Vagina (tissue), 2 donors: Measurements from ENCODE around the gene GSTM5. TPM values are rescaled to one million over a fixed set of nuclear protein-coding genes. Genes with fewer than 3 reads are reported as not detected.

ENCODE experiments used
- DNase-seq, 2 donors: peaks; one replicate each; pipeline ENCODE4 v3.0.0-alpha.2; 2017; ENCODE audit errors: extremely low spot score in 2 of 2
- H3K27ac ChIP-seq: fragments of 200-600 bp; sonication (generic); one replicate; pipeline ENCODE4 v1.5.1; 2019
- H3K27me3 ChIP-seq: fragments of 200-600 bp; sonication (generic); one replicate; pipeline ENCODE4 v1.5.1; 2019
- H3K36me3 ChIP-seq, 2 donors: fragments of 200-600 bp; sonication (generic); one replicate each; pipeline ENCODE4 v1.5.1; 2017 to 2019
- H3K4me1 ChIP-seq: fragments of 200-600 bp; sonication (generic); one replicate; pipeline ENCODE4 v1.5.1; 2019
- H3K4me3 ChIP-seq, 2 donors: fragments of 200-600 bp; sonication (generic); 1 replicate in 1 of 2; 2 replicates in 1 of 2; pipeline ENCODE4 v1.5.1; 2016 to 2019
- H3K9me3 ChIP-seq: fragments of 200-600 bp; sonication (generic); one replicate; pipeline ENCODE4 v1.5.1; 2019
- POLR2A ChIP-seq, 2 donors: fragments of 450-650 bp; IDR thresholded peaks; one replicate each; pipeline ENCODE4 v1.6.1; 2017; ENCODE audit warnings: antibody characterized with exemption in 2 of 2, mild to moderate bottlenecking in 2 of 2, moderate library complexity in 2 of 2
- POLR2AphosphoS5 ChIP-seq, 2 donors: sonication (generic); formaldehyde crosslinking; IDR thresholded peaks; one replicate each; pipeline ENCODE4 v1.9.0; 2017; ENCODE audit warnings: antibody characterized with exemption in 2 of 2, mild to moderate bottlenecking in 2 of 2, low read depth in 1 of 2; ENCODE audit not compliant: insufficient read depth in 1 of 2
- intact Hi-C: fragments of 100-400 bp; cut with DNase I; formaldehyde crosslinking; loops from one replicate; pipeline ENCODE4 v1.15.1; 2023
- total RNA-seq: library from RNA; depleted of rRNA; stranded (reverse); fragments of >200 nt; gene quantifications from one replicate; pipeline ENCODE4 v1.2.3, GENCODE V29; 2016
- TF ChIP-seq, protein P1 (sequence below), 3 experiments: fragments of 450-650 bp in 2 of 3; fragments of 200-600 bp in 1 of 3; sonication (generic) in 1 of 3; IDR thresholded peaks; one replicate each; pipeline ENCODE4 v1.5.1; 2017 to 2019; ENCODE audit warnings: antibody characterized with exemption in 3 of 3, mild to moderate bottlenecking in 2 of 3, moderate library complexity in 2 of 3

GSTM5 gene
- total RNA-seq, 1 donor from 2014 or later = 21.1 TPM

DNA sequence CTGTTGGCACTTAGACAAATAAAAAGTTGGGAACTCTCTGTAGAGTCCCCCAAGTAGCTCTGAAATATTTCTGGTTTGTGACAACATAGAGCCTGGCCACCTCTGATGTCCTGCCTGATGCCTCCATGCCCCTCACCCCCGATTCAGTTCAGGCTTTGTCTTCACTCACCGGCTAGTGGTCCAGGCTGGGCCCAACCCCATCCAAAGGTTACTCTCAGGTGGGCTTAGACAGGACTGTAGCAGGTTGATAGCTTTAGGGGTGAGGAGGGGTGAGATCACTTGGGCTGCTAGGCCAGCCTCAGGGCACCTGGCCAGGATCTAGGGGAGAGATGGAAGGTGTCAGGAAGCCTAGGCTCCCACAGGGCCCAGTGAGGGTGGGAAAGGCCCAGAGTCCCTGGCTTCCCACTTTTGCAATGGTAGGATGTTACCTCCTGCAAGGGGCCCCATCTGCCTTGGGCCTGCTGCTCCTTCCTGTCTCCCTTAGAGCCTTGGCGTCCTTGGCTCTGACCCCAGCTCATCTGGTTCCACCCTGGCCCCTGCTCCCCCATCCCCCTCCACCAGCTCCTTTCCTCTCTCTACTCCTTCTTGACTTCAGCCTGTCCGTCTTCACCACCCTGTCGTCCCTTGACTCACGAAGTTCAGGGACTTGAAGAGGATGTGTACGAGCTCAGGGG, 44.9 kb downstream of the GSTM5 start:
- Histone ChIP-seq H3K4me3 (no peak overlapping the region), H3K27me3 (no peaks in the 10 kb centered on the region), H3K27ac (no peak overlapping the region), H3K9me3 (no peaks in the 10 kb centered on the region), H3K4me1 (no peaks in the 10 kb centered on the region), H3K36me3 (no peaks in the 10 kb centered on the region)
- intact Hi-C loops = no loop called here
- no peak for TF ChIP-seq POLR2AphosphoS5 (IDR thresholded peaks at IDR 0.05; ENCODE audit: insufficient read depth in 1 of 2, low read depth in 1 of 2)
- no peak for TF ChIP-seq POLR2A (IDR thresholded peaks at IDR 0.05)
- TF ChIP-seq, protein P1, sequence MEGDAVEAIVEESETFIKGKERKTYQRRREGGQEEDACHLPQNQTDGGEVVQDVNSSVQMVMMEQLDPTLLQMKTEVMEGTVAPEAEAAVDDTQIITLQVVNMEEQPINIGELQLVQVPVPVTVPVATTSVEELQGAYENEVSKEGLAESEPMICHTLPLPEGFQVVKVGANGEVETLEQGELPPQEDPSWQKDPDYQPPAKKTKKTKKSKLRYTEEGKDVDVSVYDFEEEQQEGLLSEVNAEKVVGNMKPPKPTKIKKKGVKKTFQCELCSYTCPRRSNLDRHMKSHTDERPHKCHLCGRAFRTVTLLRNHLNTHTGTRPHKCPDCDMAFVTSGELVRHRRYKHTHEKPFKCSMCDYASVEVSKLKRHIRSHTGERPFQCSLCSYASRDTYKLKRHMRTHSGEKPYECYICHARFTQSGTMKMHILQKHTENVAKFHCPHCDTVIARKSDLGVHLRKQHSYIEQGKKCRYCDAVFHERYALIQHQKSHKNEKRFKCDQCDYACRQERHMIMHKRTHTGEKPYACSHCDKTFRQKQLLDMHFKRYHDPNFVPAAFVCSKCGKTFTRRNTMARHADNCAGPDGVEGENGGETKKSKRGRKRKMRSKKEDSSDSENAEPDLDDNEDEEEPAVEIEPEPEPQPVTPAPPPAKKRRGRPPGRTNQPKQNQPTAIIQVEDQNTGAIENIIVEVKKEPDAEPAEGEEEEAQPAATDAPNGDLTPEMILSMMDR (IDR thresholded peaks at IDR 0.05) = no peak
- DNase-seq = no peak

DNA sequence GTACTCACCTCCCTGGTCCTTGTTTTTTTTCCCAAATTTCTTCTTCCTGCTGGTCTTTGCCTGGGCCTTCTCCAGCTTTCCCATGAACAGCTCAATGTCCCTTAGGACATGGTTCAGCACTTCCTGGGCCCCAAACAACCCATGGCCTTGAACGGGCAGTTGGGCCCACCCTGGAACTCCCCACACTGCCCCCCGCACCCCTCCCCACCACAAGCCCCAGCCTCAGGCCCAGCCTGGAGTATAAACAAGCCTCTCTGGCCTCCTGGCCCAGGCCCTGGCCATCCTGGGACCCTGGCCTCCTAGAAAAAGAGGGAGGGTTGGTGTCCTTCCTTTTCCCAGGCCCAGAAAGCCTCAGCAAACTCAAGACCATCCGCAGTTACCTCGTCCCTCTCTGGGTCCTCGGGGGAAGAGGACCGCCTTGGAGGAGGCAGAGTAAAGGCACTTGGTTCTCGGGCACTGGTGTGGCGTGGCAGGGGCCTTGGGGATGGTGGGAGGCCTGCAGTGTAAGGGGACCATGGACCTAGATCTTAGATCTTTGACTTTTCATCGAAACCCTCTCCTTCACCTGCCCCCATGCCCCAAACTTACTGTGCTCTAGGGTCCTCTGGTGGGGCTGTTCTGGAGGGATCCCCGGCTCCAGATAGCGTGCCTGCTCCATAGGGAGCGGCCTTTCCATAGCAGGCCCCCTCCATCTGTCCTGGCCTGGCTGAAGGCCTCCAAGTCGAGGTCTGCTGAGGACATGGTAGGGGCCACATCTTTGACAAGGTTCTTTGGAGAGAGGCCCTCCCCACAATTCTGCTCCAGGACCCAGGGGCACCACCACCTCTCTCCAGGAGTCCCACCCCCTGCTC, 46.1 kb downstream of the GSTM5 start:
- Histone ChIP-seq H3K27me3 (no peaks in the 10 kb centered on the region), H3K27ac (no peak overlapping the region), H3K4me3 (no peak overlapping the region), H3K4me1 (peaks cover 3% of the 10 kb centered on the region), H3K9me3 (no peaks in the 10 kb centered on the region), H3K36me3 (no peaks in the 10 kb centered on the region)
- TF ChIP-seq POLR2A (IDR thresholded peaks at IDR 0.05) (no peak), POLR2AphosphoS5 (IDR thresholded peaks at IDR 0.05; ENCODE audit: insufficient read depth in 1 of 2, low read depth in 1 of 2) (no peak)
- TF ChIP-seq, protein P1 (IDR thresholded peaks at IDR 0.05) = no peak
- no peak for DNase-seq
- intact Hi-C loops = no loop called here

DNA sequence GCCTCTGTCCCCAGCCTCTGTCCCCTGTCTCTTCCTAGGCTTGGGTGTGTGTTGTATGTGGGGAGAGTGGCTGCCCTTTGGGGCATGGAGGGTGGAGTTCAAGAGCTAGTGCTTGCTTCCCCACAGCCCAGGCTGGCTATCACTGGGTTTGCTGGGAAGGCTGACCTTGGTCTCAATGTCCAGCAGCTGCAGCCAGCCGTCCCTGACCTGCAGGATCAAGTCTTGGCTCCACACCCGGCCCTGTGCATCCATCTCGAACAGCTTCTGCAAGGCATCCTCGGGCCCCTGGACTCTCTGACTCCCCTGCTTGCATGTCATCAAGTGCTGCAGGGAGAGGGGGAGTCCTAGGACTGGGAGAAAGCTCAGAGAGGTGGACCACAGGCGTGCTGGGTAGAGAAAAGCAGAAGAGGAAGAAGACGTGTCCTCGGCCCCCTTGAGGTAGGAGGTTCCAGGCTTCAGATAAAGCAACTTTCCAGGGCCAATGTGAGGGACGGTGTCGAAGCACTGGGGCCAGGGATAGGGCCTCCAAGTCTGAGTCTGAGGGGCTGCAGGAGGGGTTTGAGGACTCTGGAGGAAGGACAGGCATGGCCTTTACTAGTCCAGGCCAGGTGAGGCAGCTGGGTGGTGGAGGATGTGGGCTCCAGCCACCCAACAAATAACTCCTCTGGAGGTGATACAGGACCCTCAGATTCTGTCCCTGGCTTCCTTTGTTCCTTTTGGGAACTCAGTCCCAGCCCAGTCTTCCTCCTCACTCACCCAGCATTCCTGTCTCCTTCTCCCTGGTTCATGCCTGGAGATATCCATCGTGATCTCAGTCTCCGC, 47.7 kb downstream of the GSTM5 start:
- intact Hi-C loops = no loop called here
- Histone ChIP-seq H3K4me1 (peaks cover 11% of the 10 kb centered on the region), H3K9me3 (no peaks in the 10 kb centered on the region), H3K36me3 (no peaks in the 10 kb centered on the region), H3K4me3 (no peak overlapping the region), H3K27ac (no peak overlapping the region), H3K27me3 (no peaks in the 10 kb centered on the region)
- TF ChIP-seq, protein P1 (IDR thresholded peaks at IDR 0.05) = no peak
- TF ChIP-seq POLR2AphosphoS5 (IDR thresholded peaks at IDR 0.05; ENCODE audit: insufficient read depth in 1 of 2, low read depth in 1 of 2) (no peak), POLR2A (IDR thresholded peaks at IDR 0.05) (no peak)
- no peak for DNase-seq

DNA sequence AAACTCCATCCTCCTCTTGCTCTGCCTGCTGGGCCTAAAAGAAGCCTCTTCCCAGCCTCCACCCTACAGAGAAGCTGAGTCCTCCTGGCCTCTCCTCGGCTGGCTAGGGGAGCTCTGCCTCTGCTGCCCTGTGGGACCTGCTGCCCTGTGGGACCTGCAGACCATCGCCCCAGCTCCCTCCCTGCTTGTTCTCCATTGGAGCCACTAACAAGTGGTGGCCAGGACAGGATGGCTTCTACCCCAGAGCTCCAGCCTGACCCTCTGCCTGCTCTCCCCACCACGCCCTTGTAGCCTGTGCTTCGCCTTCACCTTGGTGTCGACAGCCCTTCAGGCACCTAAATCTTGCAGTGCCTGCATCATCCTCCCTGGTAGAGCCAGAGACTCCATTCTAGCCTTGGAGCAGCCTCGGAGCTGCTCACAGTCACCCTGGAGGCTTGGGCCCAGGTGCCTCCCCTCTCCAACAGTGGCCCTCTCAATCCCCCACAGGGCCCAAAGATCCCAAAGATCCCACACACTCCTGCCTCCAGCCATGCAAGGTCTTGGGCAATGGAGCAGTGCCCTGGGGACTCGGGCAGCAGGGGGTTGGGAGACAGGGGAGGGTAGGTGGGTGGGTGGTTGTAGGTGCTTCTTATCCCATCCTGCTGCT, 48.7 kb downstream of the GSTM5 start:
- no peaks in the 10 kb centered on the region for H3K27me3 ChIP-seq
- no peak for DNase-seq
- H3K27ac ChIP-seq = no peak overlapping the region
- H3K36me3 ChIP-seq = no peaks in the 10 kb centered on the region
- H3K4me3 ChIP-seq = no peak overlapping the region
- H3K9me3 ChIP-seq = no peaks in the 10 kb centered on the region
- peaks cover 11% of the 10 kb centered on the region for H3K4me1 ChIP-seq
- TF ChIP-seq, protein P1 (IDR thresholded peaks at IDR 0.05) = no peak
- no peak for TF ChIP-seq POLR2AphosphoS5 (IDR thresholded peaks at IDR 0.05; ENCODE audit: insufficient read depth in 1 of 2, low read depth in 1 of 2)
- no peak for TF ChIP-seq POLR2A (IDR thresholded peaks at IDR 0.05)
- intact Hi-C loops = no loop called here
